Small intestine (tissue), 7 donors: ENCODE measurements around the gene PPP4R2. TPM values are rescaled to one million over a fixed set of nuclear protein-coding genes. Genes with fewer than 3 reads are reported as not detected.

Source experiments
- DNase-seq, 2 donors: peaks; one replicate each; pipeline versions ENCODE4 v3.0.0 to v3.0.0-alpha.2; 2013
- FAIRE-seq: peaks from 2 replicates; lab custom pipeline; 2012; peaks lifted over from hg19 to GRCh38; lab: Jason Lieb, UNC
- H3K27ac ChIP-seq, 3 donors: one replicate each; pipeline ENCODE4 v1.5.1; 2013; ENCODE audit warnings: low read length in 2 of 3, mild to moderate bottlenecking in 2 of 3, control low read depth in 1 of 3, inconsistent platforms in 1 of 3, low read depth in 1 of 3, moderate library complexity in 1 of 3
- H3K27me3 ChIP-seq, 3 donors: one replicate each; pipeline ENCODE4 v1.6.1; 2013; ENCODE audit warnings: low read length in 3 of 3, inconsistent platforms in 1 of 3; ENCODE audit not compliant: control insufficient read depth in 3 of 3, insufficient read depth in 3 of 3
- H3K36me3 ChIP-seq, 3 donors: one replicate each; pipeline ENCODE4 v1.6.1; 2013; ENCODE audit warnings: low read length in 3 of 3, inconsistent platforms in 1 of 3, low read depth in 1 of 3, mild to moderate bottlenecking in 1 of 3, moderate library complexity in 1 of 3; ENCODE audit not compliant: control insufficient read depth in 3 of 3, insufficient read depth in 2 of 3
- H3K4me1 ChIP-seq, 3 donors: one replicate each; pipeline ENCODE4 v1.6.1; 2013; ENCODE audit warnings: low read length in 2 of 3, inconsistent platforms in 1 of 3, low read depth in 1 of 3, mild to moderate bottlenecking in 1 of 3, moderate library complexity in 1 of 3; ENCODE audit not compliant: control insufficient read depth in 3 of 3, insufficient read depth in 2 of 3
- H3K4me3 ChIP-seq, 3 donors: one replicate each; pipeline ENCODE4 v1.5.1; 2013; ENCODE audit warnings: low read length in 3 of 3, control low read depth in 1 of 3, inconsistent platforms in 1 of 3, low read depth in 1 of 3, mild to moderate bottlenecking in 1 of 3, moderate library complexity in 1 of 3
- H3K9me3 ChIP-seq, 2 donors: one replicate each; pipeline ENCODE4 v1.6.1; 2013; ENCODE audit warnings: low read depth in 1 of 2, low read length in 1 of 2; ENCODE audit not compliant: control insufficient read depth in 2 of 2, insufficient read depth in 1 of 2
- WGBS, 3 donors: extraction: QIAGEN DNeasy Blood & Tissue Kit; methylation state at CpG; one replicate each; pipeline ENCODE4 v1.1.7; 2013; 5-methylcytosine and 5-hydroxymethylcytosine counted together
- polyA plus RNA-seq, 4 donors: library from polyadenylated mRNA; stranded (reverse) in 3 of 4; unstranded in 1 of 4; fragments of 200-250 nt in 3 of 4; fragments of 120-200 nt in 1 of 4; gene quantifications; one replicate each; pipeline versions ENCODE4 v1.2.1 to v1.2.3, GENCODE V29; 2013
- donor health status: healthy with polysubstance abuse.
- donor health status: control.
- donor health status: control.
- donor health status: Bipolar disorder and iron deficiency.
- donor health status: healthy.

PPP4R2 gene
- polyA plus RNA-seq, 4 donors: 18.8 to 67.6 (median 24.1) TPM

- Histone ChIP-seq H3K36me3 (peaks cover 0 to 13% (median 0%) of the 10 kb centered on the region in 3 donors), H3K9me3 (no peaks in the 10 kb centered on the region), H3K4me3 (no peak overlapping the region), H3K27ac (no peak overlapping the region), H3K27me3 (no peaks in the 10 kb centered on the region), H3K4me1 (peaks cover 0 to 4% (median 3%) of the 10 kb centered on the region in 3 donors)
- FAIRE-seq (no peak), DNase-seq (no peak)
- WGBS, 3 donors: 40 to 43% (median 41%) methylated on average over 2 of the region's 2 CpGs
These were observed 35.0 kb downstream of the PPP4R2 start for GRCh38 chr3:73031573-73032103.

GRCh38 chr3:73036694-73037591 is 40.3 kb downstream of the PPP4R2 start:
- no peaks in the 10 kb centered on the region for H3K9me3 ChIP-seq
- no peaks in the 10 kb centered on the region for H3K27me3 ChIP-seq
- H3K4me1 ChIP-seq: peaks cover 0 to 9% (median 7%) of the 10 kb centered on the region in 3 donors
- H3K27ac ChIP-seq: peak overlapping the region in 1 of 3 donors; percentile 24
- peaks cover 0 to 9% (median 0%) of the 10 kb centered on the region in 3 donors for H3K36me3 ChIP-seq
- H3K4me3 ChIP-seq: no peak overlapping the region
- WGBS, 3 donors: 52 to 57% (median 54%) methylated on average over 3 of the region's 3 CpGs
- DNase-seq (no peak), FAIRE-seq (no peak)

GRCh38 chr3:73041537-73041936 is 44.9 kb downstream of the PPP4R2 start:
- H3K4me3 ChIP-seq: no peak overlapping the region
- no peak overlapping the region for H3K27ac ChIP-seq
- WGBS, 3 donors: 43 to 50% (median 47%) methylated on average over 3 of the region's 3 CpGs
- no peak for FAIRE-seq
- DNase-seq: no peak
- no peaks in the 10 kb centered on the region for H3K27me3 ChIP-seq
- H3K4me1 ChIP-seq: peaks cover 0 to 11% (median 7%) of the 10 kb centered on the region in 3 donors
- H3K9me3 ChIP-seq: no peaks in the 10 kb centered on the region
- H3K36me3 ChIP-seq: peaks cover 0 to 8% (median 0%) of the 10 kb centered on the region in 3 donors

GRCh38 chr3:73043414-73043813 is 46.8 kb downstream of the PPP4R2 start:
- Histone ChIP-seq H3K36me3 (peaks cover 0 to 15% (median 0%) of the 10 kb centered on the region in 3 donors), H3K4me1 (peaks cover 0 to 3% (median 0%) of the 10 kb centered on the region in 3 donors), H3K4me3 (no peak overlapping the region), H3K27me3 (no peaks in the 10 kb centered on the region), H3K9me3 (no peaks in the 10 kb centered on the region), H3K27ac (no peak overlapping the region)
- FAIRE-seq (no peak), DNase-seq (no peak)
- whole genome bisulfite sequencing, 3 donors: 47 to 70% (median 59%) methylated on average over 1 of the region's 1 CpG

- 87 to 92% (median 89%) methylated on average over 6 of the region's 6 CpGs for WGBS, 3 donors
These were observed 48.8 kb downstream of the PPP4R2 start for GRCh38 chr3:73045391-73045790.

GRCh38 chr3:73046195-73046594 is 49.6 kb downstream of the PPP4R2 start:
- H3K27ac ChIP-seq: no peak overlapping the region
- H3K27me3 ChIP-seq: no peaks in the 10 kb centered on the region
- H3K4me1 ChIP-seq: peaks cover 0 to 3% (median 0%) of the 10 kb centered on the region in 3 donors
- DNase-seq (no peak), FAIRE-seq (no peak)
- peaks cover 0 to 22% (median 0%) of the 10 kb centered on the region in 3 donors for H3K36me3 ChIP-seq
- no peak overlapping the region for H3K4me3 ChIP-seq
- no peaks in the 10 kb centered on the region for H3K9me3 ChIP-seq
- WGBS, 3 donors: 30 to 55% (median 54%) methylated on average over 2 of the region's 2 CpGs

More at GRCh38 chr3:73045391-73045790, 48.8 kb downstream of the PPP4R2 start:
- Histone ChIP-seq H3K36me3 (peaks cover 0 to 21% (median 0%) of the 10 kb centered on the region in 3 donors), H3K27me3 (no peaks in the 10 kb centered on the region), H3K9me3 (no peaks in the 10 kb centered on the region), H3K4me1 (peaks cover 0 to 3% (median 0%) of the 10 kb centered on the region in 3 donors), H3K27ac (no peak overlapping the region), H3K4me3 (no peak overlapping the region)
- DNase-seq: no peak
- FAIRE-seq: no peak

GRCh38 chr3:73049319-73049718 is 52.7 kb downstream of the PPP4R2 start:
- DNase-seq (no peak), FAIRE-seq (no peak)
- peaks cover 0 to 24% (median 0%) of the 10 kb centered on the region in 3 donors for H3K36me3 ChIP-seq
- WGBS, 3 donors: 88 to 90% (median 90%) methylated on average over 10 of the region's 10 CpGs
- no peaks in the 10 kb centered on the region for H3K9me3 ChIP-seq
- H3K4me3 ChIP-seq: no peak overlapping the region
- H3K27me3 ChIP-seq: no peaks in the 10 kb centered on the region
- H3K4me1 ChIP-seq: peaks cover 0 to 8% (median 0%) of the 10 kb centered on the region in 3 donors
- H3K27ac ChIP-seq: no peak overlapping the region

- DNase-seq (peak; percentile 57), FAIRE-seq (no peak)
- Histone ChIP-seq H3K4me1 (peaks cover 0 to 14% (median 0%) of the 10 kb centered on the region in 3 donors), H3K27me3 (no peaks in the 10 kb centered on the region), H3K4me3 (no peak overlapping the region), H3K36me3 (peaks cover 0 to 25% (median 0%) of the 10 kb centered on the region in 3 donors), H3K27ac (no peak overlapping the region), H3K9me3 (no peaks in the 10 kb centered on the region)
- WGBS, 3 donors: 21 to 48% (median 35%) methylated on average over 2 of the region's 2 CpGs
These were observed 56.2 kb downstream of the PPP4R2 start for GRCh38 chr3:73052857-73053256.
